ENCODE results near the gene PPP4R2. TPM values are rescaled to one million over a fixed set of nuclear protein-coding genes. Genes with fewer than 3 reads are reported as not detected.

The PPP4R2 gene
- total and polyA plus RNA-seq, 12 donors, result 9.8 to 75.4 (median 47.9) TPM

GRCh38 chr3:73026760-73027113, 30.1 kb downstream of the PPP4R2 start:
- H3K36me3 ChIP-seq, result no peaks in the 10 kb centered on the region
- H3K9me3 ChIP-seq, result no peaks in the 10 kb centered on the region
- no peaks in the 10 kb centered on the region for H3K27me3 ChIP-seq
- peaks cover 0 to 88% (median 62%) of the 10 kb centered on the region in 9 donors for H3K4me1 ChIP-seq
- DNase-seq, result no peak
- H3K4me3 ChIP-seq, result no peak overlapping the region
- H3K27ac ChIP-seq, result no peak overlapping the region
- ATAC-seq, result no peak
- no peak for TF ChIP-seq CTCF (IDR thresholded peaks at IDR 0.05)
- WGBS, 2 donors, result 98 to 99% methylated on average over 2 of the region's 2 CpGs
- intact Hi-C loops (cut with DNase I), result no loop called here

- no peaks in the 10 kb centered on the region for H3K36me3 ChIP-seq
- peaks cover 0 to 90% (median 61%) of the 10 kb centered on the region in 9 donors for H3K4me1 ChIP-seq
- no peak for ATAC-seq
These were observed 32.2 kb downstream of the PPP4R2 start for GRCh38 chr3:73028803-73029202.

GRCh38 chr3:73029321-73029796, 32.7 kb downstream of the PPP4R2 start:
- ATAC-seq (peak in 6 of 8 donors; percentile 30 to 80 (median 41)), DNase-seq (no peak)
- intact Hi-C loops (cut with DNase I), result no loop called here
- TF ChIP-seq CTCF (IDR thresholded peaks at IDR 0.05), result no peak
- H3K36me3 ChIP-seq, result no peaks in the 10 kb centered on the region
- peak overlapping the region in 3 of 10 donors; percentile 12 to 41 (median 28) for H3K27ac ChIP-seq
- H3K9me3 ChIP-seq, result no peaks in the 10 kb centered on the region
- 22 to 30% methylated on average over 1 of the region's 1 CpG for WGBS, 2 donors
- H3K27me3 ChIP-seq, result no peaks in the 10 kb centered on the region
- H3K4me1 ChIP-seq, result peaks cover 0 to 90% (median 56%) of the 10 kb centered on the region in 9 donors
- no peak overlapping the region for H3K4me3 ChIP-seq

More at GRCh38 chr3:73028803-73029202, 32.2 kb downstream of the PPP4R2 start:
- no peaks in the 10 kb centered on the region for H3K9me3 ChIP-seq
- H3K27me3 ChIP-seq, result no peaks in the 10 kb centered on the region
- peak overlapping the region in 3 of 10 donors; percentile 8 to 41 (median 28) for H3K27ac ChIP-seq
- TF ChIP-seq CTCF (IDR thresholded peaks at IDR 0.05), result no peak
- WGBS, 2 donors, result 60 to 65% methylated on average over 4 of the region's 4 CpGs
- no peak for DNase-seq
- intact Hi-C loops (cut with DNase I), result no loop called here
- H3K4me3 ChIP-seq, result no peak overlapping the region

- Histone ChIP-seq H3K9me3 (no peaks in the 10 kb centered on the region), H3K4me3 (no peak overlapping the region), H3K36me3 (no peaks in the 10 kb centered on the region), H3K4me1 (peaks cover 0 to 88% (median 51%) of the 10 kb centered on the region in 9 donors), H3K27ac (peak overlapping the region in 2 of 10 donors; percentile 12 to 41), H3K27me3 (no peaks in the 10 kb centered on the region)
- 92 to 98% methylated on average over 1 of the region's 1 CpG for WGBS, 2 donors
- ATAC-seq, result no peak
- intact Hi-C loops (cut with DNase I), result no loop called here
- no peak for DNase-seq
- TF ChIP-seq CTCF (IDR thresholded peaks at IDR 0.05), result no peak
These were observed 33.5 kb downstream of the PPP4R2 start for GRCh38 chr3:73030073-73030597.
